ENCODE results near the gene ARL10.

Gene ARL10, protein sequence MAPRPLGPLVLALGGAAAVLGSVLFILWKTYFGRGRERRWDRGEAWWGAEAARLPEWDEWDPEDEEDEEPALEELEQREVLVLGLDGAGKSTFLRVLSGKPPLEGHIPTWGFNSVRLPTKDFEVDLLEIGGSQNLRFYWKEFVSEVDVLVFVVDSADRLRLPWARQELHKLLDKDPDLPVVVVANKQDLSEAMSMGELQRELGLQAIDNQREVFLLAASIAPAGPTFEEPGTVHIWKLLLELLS
- total RNA-seq = 7.4 to 37.2 (median 9.6) reads per million in 9 experiments

- peaks cover 33% of the 10 kb centered on the region for H3K36me3 Mint-ChIP-seq (ENCODE audit: insufficient read depth)
- peak within 1 kb of the TSS; percentile 78 to 83 for H3K4me3 Mint-ChIP-seq
- ATAC-seq (replicated peaks) = peak; percentile 6
- DNase-seq = peak; percentile 17 to 22 (median 21)
- H3K9me3 Mint-ChIP-seq = no peaks in the 10 kb centered on the region
- peak within 1 kb of the TSS in 1 of 2 donors; percentile 63 for H3K27ac Mint-ChIP-seq
- peaks cover 7 to 17% of the 10 kb centered on the region in 2 donors for H3K4me1 Mint-ChIP-seq (ENCODE audit: low read depth in 2 of 2)
- H3K27me3 Mint-ChIP-seq = no peaks in the 10 kb centered on the region
These were observed at the start of gene ARL10 for GRCh38 chr5:176365351-176366231. Gene ARL10 (plus strand): TSS chr5:176365487. CDS start chr5:176365564, 77 bp downstream.

GRCh38 chr5:176317534-176318374 is 47.5 kb upstream of the ARL10 start:
- no peak for DNase-seq
- H3K9me3 Mint-ChIP-seq = no peaks in the 10 kb centered on the region
- H3K27ac Mint-ChIP-seq = no peak overlapping the region
- no peak for ATAC-seq (replicated peaks)
- H3K27me3 Mint-ChIP-seq = no peaks in the 10 kb centered on the region
- no peak overlapping the region for H3K4me3 Mint-ChIP-seq
- peaks cover 14% of the 10 kb centered on the region for H3K36me3 Mint-ChIP-seq (ENCODE audit: insufficient read depth)
- H3K4me1 Mint-ChIP-seq (ENCODE audit: low read depth in 2 of 2) = no peaks in the 10 kb centered on the region

DNA sequence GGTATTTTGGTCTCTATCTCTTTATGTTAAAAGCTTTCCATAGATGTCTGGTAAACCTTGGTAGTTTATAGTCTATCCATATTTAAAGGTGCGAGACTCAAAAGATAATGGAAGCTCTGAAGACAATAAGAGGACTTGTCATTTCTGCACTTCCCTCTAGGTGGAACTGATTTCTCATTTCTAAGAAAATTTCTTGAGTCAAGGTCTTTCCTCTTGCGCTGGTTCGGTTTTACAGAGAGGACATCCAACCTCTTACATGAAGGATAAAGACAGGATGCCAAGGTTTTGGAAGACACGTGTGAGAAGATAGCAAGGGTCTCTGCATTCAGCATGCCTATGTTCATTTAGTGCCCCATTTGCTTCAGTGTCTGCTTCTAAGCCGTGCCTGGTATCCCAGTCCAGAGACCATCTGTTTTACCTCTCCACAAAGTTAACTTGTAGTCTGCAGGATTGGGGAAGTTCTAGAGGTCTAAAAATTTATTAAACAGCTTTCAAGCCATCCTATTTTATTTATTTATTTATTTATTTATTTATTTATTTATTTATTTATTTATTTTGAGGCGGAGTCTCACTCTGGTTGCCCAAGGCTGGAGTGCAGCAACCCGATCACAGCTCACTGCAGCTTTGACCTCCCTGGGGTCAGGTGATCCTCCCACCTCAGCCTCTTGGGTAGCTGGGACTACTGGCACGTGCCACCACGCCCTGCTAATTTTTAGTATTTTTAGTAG is 45.3 kb upstream of the ARL10 start:
- no peaks in the 10 kb centered on the region for H3K27me3 Mint-ChIP-seq
- ATAC-seq (replicated peaks) (no peak), DNase-seq (no peak)
- no peaks in the 10 kb centered on the region for H3K4me1 Mint-ChIP-seq (ENCODE audit: low read depth in 2 of 2)
- H3K27ac Mint-ChIP-seq = no peak overlapping the region
- peaks cover 23% of the 10 kb centered on the region for H3K36me3 Mint-ChIP-seq (ENCODE audit: insufficient read depth)
- no peaks in the 10 kb centered on the region for H3K9me3 Mint-ChIP-seq
- no peak overlapping the region for H3K4me3 Mint-ChIP-seq

- H3K36me3 Mint-ChIP-seq (ENCODE audit: insufficient read depth) = peaks cover 23% of the 10 kb centered on the region
- DNase-seq (no peak), ATAC-seq (replicated peaks) (no peak)
- H3K27me3 Mint-ChIP-seq = no peaks in the 10 kb centered on the region
- H3K4me1 Mint-ChIP-seq (ENCODE audit: low read depth in 2 of 2) = no peaks in the 10 kb centered on the region
- no peak overlapping the region for H3K27ac Mint-ChIP-seq
- H3K9me3 Mint-ChIP-seq = no peaks in the 10 kb centered on the region
- no peak overlapping the region for H3K4me3 Mint-ChIP-seq
These were observed 44.7 kb upstream of the ARL10 start for GRCh38 chr5:176320577-176320976.

- H3K27ac Mint-ChIP-seq = no peak overlapping the region
- no peak overlapping the region for H3K4me3 Mint-ChIP-seq
- H3K27me3 Mint-ChIP-seq = no peaks in the 10 kb centered on the region
- H3K36me3 Mint-ChIP-seq (ENCODE audit: insufficient read depth) = peaks cover 7% of the 10 kb centered on the region
- no peaks in the 10 kb centered on the region for H3K4me1 Mint-ChIP-seq (ENCODE audit: low read depth in 2 of 2)
- no peak for ATAC-seq (replicated peaks)
- DNase-seq = no peak
- peaks cover 1 to 10% of the 10 kb centered on the region in 2 donors for H3K9me3 Mint-ChIP-seq
These were observed 31.1 kb upstream of the ARL10 start for GRCh38 chr5:176334031-176334770.

GRCh38 chr5:176337913-176338312 is 27.4 kb upstream of the ARL10 start:
- Mint-ChIP-seq H3K4me1 (ENCODE audit: low read depth in 2 of 2) (no peaks in the 10 kb centered on the region), H3K36me3 (ENCODE audit: insufficient read depth) (peaks cover 7% of the 10 kb centered on the region), H3K4me3 (no peak overlapping the region), H3K27me3 (no peaks in the 10 kb centered on the region), H3K27ac (no peak overlapping the region), H3K9me3 (peaks cover 1 to 10% of the 10 kb centered on the region in 2 donors)
- DNase-seq (no peak), ATAC-seq (replicated peaks) (no peak)

GRCh38 chr5:176339304-176339703 is 26.0 kb upstream of the ARL10 start:
- Mint-ChIP-seq H3K27me3 (no peaks in the 10 kb centered on the region), H3K4me1 (ENCODE audit: low read depth in 2 of 2) (no peaks in the 10 kb centered on the region), H3K9me3 (peaks cover 0 to 1% of the 10 kb centered on the region in 2 donors), H3K27ac (peak overlapping the region in 1 of 2 donors; percentile 22), H3K36me3 (ENCODE audit: insufficient read depth) (peaks cover 11% of the 10 kb centered on the region), H3K4me3 (no peak overlapping the region)
- DNase-seq (no peak), ATAC-seq (replicated peaks) (no peak)

GRCh38 chr5:176341325-176342157 is 23.7 kb upstream of the ARL10 start:
- Mint-ChIP-seq H3K4me3 (no peak overlapping the region), H3K9me3 (no peaks in the 10 kb centered on the region), H3K27me3 (no peaks in the 10 kb centered on the region), H3K27ac (peak overlapping the region; percentile 20 to 50), H3K4me1 (ENCODE audit: low read depth in 2 of 2) (no peaks in the 10 kb centered on the region), H3K36me3 (ENCODE audit: insufficient read depth) (peaks cover 30% of the 10 kb centered on the region)
- DNase-seq (no peak), ATAC-seq (replicated peaks) (no peak)

GRCh38 chr5:176342158-176342483 is 23.2 kb upstream of the ARL10 start:
- Mint-ChIP-seq H3K4me1 (ENCODE audit: low read depth in 2 of 2) (no peaks in the 10 kb centered on the region), H3K4me3 (no peak overlapping the region), H3K27ac (no peak overlapping the region), H3K36me3 (ENCODE audit: insufficient read depth) (peaks cover 31% of the 10 kb centered on the region), H3K27me3 (no peaks in the 10 kb centered on the region), H3K9me3 (no peaks in the 10 kb centered on the region)
- no peak for DNase-seq
- no peak for ATAC-seq (replicated peaks)

DNA sequence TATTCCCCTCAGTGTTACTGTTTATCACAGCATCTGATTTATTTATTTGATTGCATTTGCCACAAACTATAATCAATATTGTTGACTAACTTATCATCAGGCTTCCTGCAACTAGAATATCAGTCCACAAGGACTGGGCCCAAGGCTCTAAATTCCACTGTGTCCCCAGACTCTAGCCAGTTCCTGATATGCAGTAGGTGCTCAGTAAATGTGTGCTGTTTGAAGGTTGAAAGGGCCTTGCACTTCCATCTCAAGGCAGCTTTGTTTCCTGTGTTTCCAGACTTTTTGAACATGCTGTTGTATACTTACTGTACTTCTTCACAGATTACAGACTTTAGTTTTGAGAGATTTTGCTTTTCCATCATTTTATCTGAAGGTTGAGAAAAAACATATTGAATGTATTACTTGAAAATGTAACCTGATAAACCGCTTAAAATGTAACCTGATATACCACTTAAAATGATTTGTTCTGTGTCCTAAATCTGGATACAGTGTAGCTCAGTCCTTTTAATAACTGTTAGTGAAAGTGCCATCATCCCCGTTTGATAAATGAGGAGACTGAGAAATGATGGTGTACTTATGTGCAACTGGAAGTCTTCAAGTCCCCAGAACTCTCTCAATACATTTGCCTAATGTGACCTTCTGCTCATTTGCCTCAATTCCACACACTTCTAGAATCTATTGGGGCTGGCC is 22.4 kb upstream of the ARL10 start:
- Mint-ChIP-seq H3K4me3 (no peak overlapping the region), H3K27ac (peak overlapping the region in 1 of 2 donors; percentile 47), H3K36me3 (ENCODE audit: insufficient read depth) (peaks cover 36% of the 10 kb centered on the region), H3K4me1 (ENCODE audit: low read depth in 2 of 2) (no peaks in the 10 kb centered on the region), H3K9me3 (no peaks in the 10 kb centered on the region), H3K27me3 (no peaks in the 10 kb centered on the region)
- no peak for DNase-seq
- no peak for ATAC-seq (replicated peaks)

DNA sequence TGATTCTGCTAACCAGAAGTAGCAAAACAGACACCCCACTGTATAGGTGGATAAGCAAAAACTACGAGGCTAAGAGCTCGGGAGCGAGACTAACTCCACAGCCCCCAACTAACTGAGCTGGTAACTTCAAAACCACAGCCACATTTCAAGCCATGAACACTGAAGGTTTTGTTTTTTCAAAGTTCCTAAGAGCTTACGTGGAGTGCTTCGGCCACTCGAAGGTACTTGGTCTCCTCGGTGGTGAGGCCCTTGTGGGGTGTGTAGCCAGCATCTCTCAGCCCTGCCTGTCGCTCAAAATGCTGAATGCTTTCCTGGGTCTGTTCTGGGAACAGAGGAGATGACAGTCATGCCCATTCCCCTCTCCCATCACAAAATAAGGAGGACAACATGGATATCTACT is 14.9 kb upstream of the ARL10 start:
- H3K4me1 Mint-ChIP-seq (ENCODE audit: low read depth in 2 of 2) = peaks cover 15 to 37% of the 10 kb centered on the region in 2 donors
- no peak for DNase-seq
- H3K9me3 Mint-ChIP-seq = no peaks in the 10 kb centered on the region
- H3K27ac Mint-ChIP-seq = peak overlapping the region; percentile 20 to 65
- ATAC-seq (replicated peaks) = no peak
- no peak overlapping the region for H3K4me3 Mint-ChIP-seq
- H3K27me3 Mint-ChIP-seq = no peaks in the 10 kb centered on the region
- peaks cover 89% of the 10 kb centered on the region for H3K36me3 Mint-ChIP-seq (ENCODE audit: insufficient read depth)

Data from effector memory CD8-positive, alpha-beta T cell (primary cell).